Measurements from ENCODE around the gene BPIFB2. TPM values are rescaled to one million over a fixed set of nuclear protein-coding genes. Genes with fewer than 3 reads are reported as not detected.

The BPIFB2 gene
- polyA plus RNA-seq, 1 donor from 2014 or later = not detected

- H3K79me2 ChIP-seq (replicated peaks; ENCODE audit: insufficient read depth, low read length) = no peaks in the 10 kb centered on the region
- no peaks in the 10 kb centered on the region for H3F3A ChIP-seq (ENCODE audit: insufficient read depth, low read length, poor library complexity, severe bottlenecking)
- no peaks in the 10 kb centered on the region for H3K9me2 ChIP-seq (ENCODE audit: insufficient read depth, low read length)
- no peak overlapping the region for H2AFZ ChIP-seq (ENCODE audit: low read depth, low read length)
- no peak overlapping the region for H3K4me3 ChIP-seq (ENCODE audit: low read length)
- H4K20me1 ChIP-seq (ENCODE audit: insufficient read depth) = no peaks in the 10 kb centered on the region
- no peaks in the 10 kb centered on the region for H3K27me3 ChIP-seq (ENCODE audit: insufficient read depth, low read depth, low read length)
- H3K27ac ChIP-seq (ENCODE audit: low read length) = no peak overlapping the region
- H3K36me3 ChIP-seq (ENCODE audit: insufficient read depth, low read length) = no peaks in the 10 kb centered on the region
- H3K9me3 ChIP-seq (ENCODE audit: low read length) = no peaks in the 10 kb centered on the region
- H3K4me2 ChIP-seq (ENCODE audit: low read length) = no peak overlapping the region
- H3K9ac ChIP-seq (ENCODE audit: low read length) = no peak overlapping the region
- TF ChIP-seq SMC3 (conservative IDR thresholded peaks at IDR 0.05; ENCODE audit: poor library complexity) (no peak), TAF1 (IDR thresholded peaks at IDR 0.05; ENCODE audit: low read depth) (no peak), EP300 (conservative IDR thresholded peaks at IDR 0.05; ENCODE audit: poor library complexity, severe bottlenecking) (no peak), EZH2 (IDR thresholded peaks at IDR 0.05; ENCODE audit: borderline replicate concordance, insufficient read depth, low read length, poor library complexity, severe bottlenecking) (no peak), CTCF (IDR thresholded peaks at IDR 0.05; ENCODE audit: poor library complexity, severe bottlenecking) (no peak), RAD21 (conservative IDR thresholded peaks at IDR 0.05) (no peak), POLR2AphosphoS5 (IDR thresholded peaks at IDR 0.05) (no peak), MXI1 (conservative IDR thresholded peaks at IDR 0.05; ENCODE audit: poor library complexity, severe bottlenecking) (no peak)
- TF ChIP-seq, protein P1, sequence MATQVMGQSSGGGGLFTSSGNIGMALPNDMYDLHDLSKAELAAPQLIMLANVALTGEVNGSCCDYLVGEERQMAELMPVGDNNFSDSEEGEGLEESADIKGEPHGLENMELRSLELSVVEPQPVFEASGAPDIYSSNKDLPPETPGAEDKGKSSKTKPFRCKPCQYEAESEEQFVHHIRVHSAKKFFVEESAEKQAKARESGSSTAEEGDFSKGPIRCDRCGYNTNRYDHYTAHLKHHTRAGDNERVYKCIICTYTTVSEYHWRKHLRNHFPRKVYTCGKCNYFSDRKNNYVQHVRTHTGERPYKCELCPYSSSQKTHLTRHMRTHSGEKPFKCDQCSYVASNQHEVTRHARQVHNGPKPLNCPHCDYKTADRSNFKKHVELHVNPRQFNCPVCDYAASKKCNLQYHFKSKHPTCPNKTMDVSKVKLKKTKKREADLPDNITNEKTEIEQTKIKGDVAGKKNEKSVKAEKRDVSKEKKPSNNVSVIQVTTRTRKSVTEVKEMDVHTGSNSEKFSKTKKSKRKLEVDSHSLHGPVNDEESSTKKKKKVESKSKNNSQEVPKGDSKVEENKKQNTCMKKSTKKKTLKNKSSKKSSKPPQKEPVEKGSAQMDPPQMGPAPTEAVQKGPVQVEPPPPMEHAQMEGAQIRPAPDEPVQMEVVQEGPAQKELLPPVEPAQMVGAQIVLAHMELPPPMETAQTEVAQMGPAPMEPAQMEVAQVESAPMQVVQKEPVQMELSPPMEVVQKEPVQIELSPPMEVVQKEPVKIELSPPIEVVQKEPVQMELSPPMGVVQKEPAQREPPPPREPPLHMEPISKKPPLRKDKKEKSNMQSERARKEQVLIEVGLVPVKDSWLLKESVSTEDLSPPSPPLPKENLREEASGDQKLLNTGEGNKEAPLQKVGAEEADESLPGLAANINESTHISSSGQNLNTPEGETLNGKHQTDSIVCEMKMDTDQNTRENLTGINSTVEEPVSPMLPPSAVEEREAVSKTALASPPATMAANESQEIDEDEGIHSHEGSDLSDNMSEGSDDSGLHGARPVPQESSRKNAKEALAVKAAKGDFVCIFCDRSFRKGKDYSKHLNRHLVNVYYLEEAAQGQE (IDR thresholded peaks at IDR 0.05; ENCODE audit: borderline replicate concordance) = no peak
Measured at GRCh38 chr20:32988008-32988407, 19.5 kb upstream of the BPIFB2 start.

DNA sequence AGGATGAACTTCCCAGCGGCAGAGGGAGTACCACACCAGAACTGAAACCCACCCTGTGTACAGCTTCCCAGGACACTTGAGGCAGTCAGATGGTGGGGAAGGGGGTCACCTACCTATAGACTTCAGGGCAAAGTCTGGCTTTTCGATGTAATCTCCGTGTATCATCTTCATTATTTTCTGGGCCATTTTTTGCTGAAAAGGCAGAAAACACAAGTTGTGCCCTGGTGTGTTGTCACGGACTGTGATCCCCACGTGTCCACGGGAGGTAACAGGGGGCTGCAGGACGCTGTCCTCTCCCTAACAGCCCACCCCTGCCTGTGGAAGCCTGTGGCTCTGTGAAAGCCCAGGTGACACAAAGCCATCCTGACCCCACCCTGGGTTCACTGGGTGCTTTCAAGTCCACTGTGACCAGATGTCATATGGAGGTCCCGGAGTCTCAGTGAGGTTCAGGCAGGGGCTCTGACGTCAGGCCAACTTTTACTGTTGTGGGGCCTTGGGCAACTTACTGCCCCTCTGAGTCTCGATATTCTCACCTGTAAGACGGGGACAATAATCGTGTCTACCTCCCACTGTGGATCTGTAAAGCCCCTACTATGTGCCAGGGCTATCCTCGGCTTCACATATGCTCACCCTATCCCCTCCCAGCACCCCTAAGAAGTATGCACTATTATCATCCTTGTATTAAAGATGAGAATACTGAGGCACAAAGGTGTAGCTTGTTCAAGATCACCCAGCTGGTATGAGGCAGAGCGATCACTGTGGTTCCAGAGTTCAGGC, 17.8 kb upstream of the BPIFB2 start:
- H3K27ac ChIP-seq (ENCODE audit: low read length) = no peak overlapping the region
- no peaks in the 10 kb centered on the region for H4K20me1 ChIP-seq (ENCODE audit: insufficient read depth)
- H3K4me3 ChIP-seq (ENCODE audit: low read length) = no peak overlapping the region
- H3K9ac ChIP-seq (ENCODE audit: low read length) = no peak overlapping the region
- H3K36me3 ChIP-seq (ENCODE audit: insufficient read depth, low read length) = no peaks in the 10 kb centered on the region
- no peaks in the 10 kb centered on the region for H3K9me2 ChIP-seq (ENCODE audit: insufficient read depth, low read length)
- TF ChIP-seq EZH2 (IDR thresholded peaks at IDR 0.05; ENCODE audit: borderline replicate concordance, insufficient read depth, low read length, poor library complexity, severe bottlenecking) (no peak), POLR2AphosphoS5 (IDR thresholded peaks at IDR 0.05) (no peak), MXI1 (conservative IDR thresholded peaks at IDR 0.05; ENCODE audit: poor library complexity, severe bottlenecking) (no peak), RAD21 (conservative IDR thresholded peaks at IDR 0.05) (no peak), EP300 (conservative IDR thresholded peaks at IDR 0.05; ENCODE audit: poor library complexity, severe bottlenecking) (no peak), SMC3 (conservative IDR thresholded peaks at IDR 0.05; ENCODE audit: poor library complexity) (no peak), TAF1 (IDR thresholded peaks at IDR 0.05; ENCODE audit: low read depth) (no peak), CTCF (IDR thresholded peaks at IDR 0.05; ENCODE audit: poor library complexity, severe bottlenecking) (no peak)
- TF ChIP-seq, protein P1 (IDR thresholded peaks at IDR 0.05; ENCODE audit: borderline replicate concordance) = no peak
- peaks cover 1% of the 10 kb centered on the region for H3K9me3 ChIP-seq (ENCODE audit: low read length)
- no peak overlapping the region for H3K4me2 ChIP-seq (ENCODE audit: low read length)
- H3F3A ChIP-seq (ENCODE audit: insufficient read depth, low read length, poor library complexity, severe bottlenecking) = no peaks in the 10 kb centered on the region
- no peaks in the 10 kb centered on the region for H3K27me3 ChIP-seq (ENCODE audit: insufficient read depth, low read depth, low read length)
- H2AFZ ChIP-seq (ENCODE audit: low read depth, low read length) = no peak overlapping the region
- H3K79me2 ChIP-seq (replicated peaks; ENCODE audit: insufficient read depth, low read length) = no peaks in the 10 kb centered on the region

Measured in neural cell (in vitro differentiated cells).